Left kidney (tissue), 2 donors: ENCODE data around the gene POP7. TPM values are rescaled to one million over a fixed set of nuclear protein-coding genes. Genes with fewer than 3 reads are reported as not detected.
"Not testable (repeated sequence)": the region's sequence is repeated elsewhere in the genome, so short reads cannot be mapped to it uniquely, and the experiment has no call there.

Experiments
- DNase-seq: peaks from one replicate; pipeline ENCODE4 v3.0.0-alpha.2; 2013
- polyA plus RNA-seq: library from polyadenylated mRNA; unstranded; fragments of 120-200 nt; gene quantifications from one replicate; pipeline ENCODE4 v1.2.1, GENCODE V29; 2013; ENCODE audit not compliant: insufficient read length

Gene POP7
- polyA plus RNA-seq, 1 donor = 19.5 TPM

DNA sequence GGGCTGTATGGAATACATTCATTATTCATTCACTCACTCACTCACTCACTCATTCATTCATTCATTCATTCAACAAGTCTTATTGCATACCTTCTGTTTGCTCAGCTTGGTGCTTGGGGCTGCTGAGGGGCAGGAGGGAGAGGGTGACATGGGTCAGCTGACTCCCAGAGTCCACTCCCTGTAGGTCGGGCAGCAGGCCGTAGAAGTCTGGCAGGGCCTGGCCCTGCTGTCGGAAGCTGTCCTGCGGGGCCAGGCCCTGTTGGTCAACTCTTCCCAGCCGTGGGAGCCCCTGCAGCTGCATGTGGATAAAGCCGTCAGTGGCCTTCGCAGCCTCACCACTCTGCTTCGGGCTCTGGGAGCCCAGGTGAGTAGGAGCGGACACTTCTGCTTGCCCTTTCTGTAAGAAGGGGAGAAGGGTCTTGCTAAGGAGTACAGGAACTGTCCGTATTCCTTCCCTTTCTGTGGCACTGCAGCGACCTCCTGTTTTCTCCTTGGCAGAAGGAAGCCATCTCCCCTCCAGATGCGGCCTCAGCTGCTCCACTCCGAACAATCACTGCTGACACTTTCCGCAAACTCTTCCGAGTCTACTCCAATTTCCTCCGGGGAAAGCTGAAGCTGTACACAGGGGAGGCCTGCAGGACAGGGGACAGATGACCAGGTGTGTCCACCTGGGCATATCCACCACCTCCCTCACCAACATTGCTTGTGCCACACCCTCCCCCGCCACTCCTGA lies 16.7 kb downstream of the POP7 start:
- DNase-seq = no peak

DNA sequence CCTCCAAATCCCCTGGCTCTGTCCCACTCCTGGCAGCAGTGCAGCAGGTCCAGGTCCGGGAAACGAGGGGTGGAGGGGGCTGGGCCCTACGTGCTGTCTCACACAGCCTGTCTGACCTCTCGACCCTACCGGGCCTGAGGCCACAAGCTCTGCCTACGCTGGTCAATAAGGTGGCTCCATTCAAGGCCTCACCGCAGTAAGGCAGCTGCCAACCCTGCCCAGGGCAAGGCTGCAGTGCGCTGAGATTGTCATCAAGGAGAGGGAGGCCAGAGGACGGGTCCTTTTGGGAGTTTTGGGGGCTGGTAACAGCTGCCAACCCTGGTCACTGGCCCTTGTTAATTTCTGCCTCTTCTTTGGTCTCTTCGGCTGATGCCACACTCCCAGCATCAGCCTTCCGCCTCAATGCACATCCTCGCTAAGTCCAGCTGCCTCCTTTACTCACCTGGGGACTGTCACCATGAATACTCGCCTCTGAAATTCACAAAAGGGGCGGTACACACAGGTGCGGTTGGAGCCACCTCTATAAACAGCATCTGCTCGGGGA lies 17.9 kb downstream of the POP7 start:
- DNase-seq = no peak

DNA sequence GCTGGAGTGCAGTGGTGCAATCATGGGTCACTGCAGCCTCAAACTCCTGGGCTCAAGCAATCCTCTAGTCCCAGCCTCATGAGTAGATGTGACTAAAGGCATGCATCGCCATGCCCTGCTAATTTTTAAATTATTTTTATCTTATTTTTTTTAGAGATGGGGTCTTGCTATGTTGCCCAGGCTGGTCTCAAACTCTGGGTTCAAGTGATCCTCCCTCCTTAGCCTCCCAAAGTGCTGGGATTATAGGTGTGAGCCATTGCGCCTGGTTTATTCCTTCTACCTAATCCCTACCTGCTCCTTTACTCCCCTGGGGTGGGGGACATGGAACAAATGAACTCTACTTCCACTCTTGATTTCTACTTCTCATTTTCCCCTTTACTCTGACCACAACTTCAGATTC lies 18.4 kb downstream of the POP7 start:
- DNase-seq = not testable (repeated sequence)

DNA sequence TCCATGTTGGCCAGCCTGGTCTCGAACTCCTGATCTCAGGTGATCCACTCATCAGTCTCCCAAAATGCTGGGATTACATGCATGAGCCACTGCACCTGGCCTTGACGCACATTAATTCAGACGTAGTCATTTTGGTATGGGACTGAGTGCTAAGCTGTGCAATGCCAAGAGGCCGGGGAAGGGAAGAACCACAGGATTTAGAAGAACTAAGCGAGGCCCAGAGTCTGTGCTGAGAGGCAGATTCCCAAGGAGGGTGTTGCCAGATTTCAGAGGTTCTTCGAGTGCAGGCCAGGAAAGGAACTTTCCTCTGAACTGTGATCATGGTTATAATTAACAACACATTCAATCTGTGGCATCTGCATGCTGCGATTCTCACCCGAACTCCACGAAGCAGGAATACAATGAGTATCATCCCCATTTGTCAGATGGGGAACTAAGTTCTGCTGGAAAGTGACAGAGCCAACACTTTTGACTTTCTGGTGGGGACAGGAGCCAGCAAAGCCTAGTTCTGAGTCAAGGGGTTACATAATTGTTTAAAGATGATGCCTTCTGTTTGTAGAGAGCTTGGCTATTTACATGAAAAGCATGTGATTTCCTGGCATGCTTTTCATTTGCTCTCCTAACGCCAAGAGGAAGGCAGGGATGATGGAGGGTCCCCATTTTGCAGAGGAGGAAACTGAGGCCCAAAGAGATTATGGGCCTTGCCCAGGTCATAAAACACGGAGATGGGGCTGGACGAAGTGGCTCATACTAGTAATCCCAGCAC lies 21.3 kb downstream of the POP7 start:
- DNase-seq = no peak

DNA sequence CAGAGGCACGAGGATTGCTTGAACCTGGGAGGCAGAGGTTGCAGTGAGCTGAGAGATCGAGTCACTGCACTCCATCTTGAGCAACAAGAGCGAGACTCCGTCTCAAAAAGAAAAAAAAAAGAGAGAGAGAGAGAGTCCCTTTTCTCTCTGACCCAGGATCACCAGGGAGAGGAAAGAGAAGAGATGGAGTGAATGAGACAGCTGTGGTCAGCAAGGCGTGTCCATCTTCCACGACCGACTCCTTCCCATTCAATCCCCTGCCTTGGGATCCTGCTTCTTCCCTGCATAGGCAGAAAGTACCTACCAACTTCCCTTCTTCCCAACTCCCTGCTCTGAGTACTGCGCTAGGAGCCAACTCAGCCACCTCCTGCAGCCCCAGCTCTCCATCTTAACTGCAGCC lies 22.3 kb downstream of the POP7 start:
- no peak for DNase-seq

DNA sequence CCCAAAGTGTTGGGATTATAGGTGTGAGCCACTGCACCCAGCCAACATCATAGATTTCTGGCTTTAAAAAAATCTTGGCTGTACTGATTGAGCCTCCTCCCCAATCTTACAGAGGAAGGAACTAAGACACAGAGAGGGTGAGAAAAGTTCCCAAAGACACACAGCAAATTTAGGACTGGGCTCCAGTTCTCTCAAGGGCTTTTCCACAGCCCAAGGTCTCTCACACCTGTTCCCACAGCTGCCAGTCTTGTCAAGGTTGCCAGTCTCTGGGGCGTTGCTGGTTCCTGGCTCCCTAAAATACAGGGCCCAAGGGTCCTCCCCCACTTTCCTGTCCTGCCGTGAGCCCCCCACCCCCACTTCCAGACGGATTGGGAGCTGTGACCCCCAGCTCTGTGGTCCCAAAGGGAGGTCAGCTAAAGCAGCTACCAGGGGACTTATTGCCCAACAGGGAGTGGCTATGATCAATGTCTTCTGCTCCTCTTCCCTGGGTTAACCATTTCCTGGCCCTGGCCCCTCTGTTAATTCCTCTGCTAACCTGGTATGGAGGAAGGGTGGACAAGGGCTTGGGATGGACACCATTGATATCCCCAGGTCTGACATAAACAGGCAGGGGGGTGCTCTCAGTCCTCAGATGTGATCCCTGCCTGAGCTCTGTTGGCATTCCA lies 24.3 kb downstream of the POP7 start:
- no peak for DNase-seq

DNA sequence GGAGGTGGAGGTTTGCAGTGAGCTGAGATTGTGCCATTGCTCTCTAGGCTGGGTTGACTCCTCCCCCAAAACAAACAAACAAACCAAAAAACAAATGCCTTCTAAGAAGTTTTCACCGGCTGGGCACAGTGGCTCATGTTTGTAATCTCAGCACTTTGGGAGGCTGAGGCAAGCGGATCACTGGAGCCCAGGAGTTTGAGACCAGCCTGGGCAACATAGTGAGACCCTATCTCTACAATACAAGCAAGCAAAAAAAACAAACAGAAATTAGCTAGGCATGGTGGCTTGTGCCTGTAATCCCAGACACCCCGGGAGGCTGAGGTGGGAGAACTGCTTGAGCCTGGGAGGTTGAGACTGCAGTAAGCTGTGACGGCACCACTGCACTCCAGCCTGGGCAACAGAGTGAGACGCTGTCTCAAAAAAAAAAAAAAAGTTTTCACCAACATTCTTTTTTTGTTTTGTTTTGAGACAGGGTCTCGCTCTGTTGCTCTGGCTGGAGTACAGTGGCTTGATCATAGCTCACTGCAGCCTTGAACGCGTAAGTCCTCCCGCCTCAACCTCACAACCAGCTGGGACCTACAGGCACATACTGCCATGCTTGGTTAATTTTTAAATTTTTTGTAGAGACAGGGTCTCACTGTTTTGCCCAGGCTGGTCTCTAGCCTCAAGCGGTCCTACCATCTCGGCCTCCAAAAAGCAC lies 26.2 kb downstream of the POP7 start:
- no peak for DNase-seq

DNA sequence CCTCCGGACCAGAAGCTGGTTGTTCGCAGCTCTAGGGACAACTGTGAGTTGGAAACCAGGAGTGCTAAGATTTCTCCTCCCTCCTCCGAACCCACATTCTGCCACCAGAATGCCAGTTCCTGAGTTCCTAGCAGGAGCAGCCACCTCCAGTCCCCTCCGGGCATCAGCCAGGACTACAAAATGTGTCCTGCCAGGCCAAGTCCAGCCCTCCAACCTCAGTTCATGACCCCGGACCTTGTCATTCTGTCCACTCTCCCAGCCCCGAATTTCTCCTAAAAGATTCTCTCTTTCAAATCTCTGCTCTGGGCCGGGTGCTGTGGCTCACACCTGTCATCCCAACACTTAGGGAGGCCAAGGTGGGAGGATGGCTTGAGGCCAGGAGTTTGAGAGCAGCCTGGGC lies 29.8 kb downstream of the POP7 start:
- DNase-seq = no peak

DNA sequence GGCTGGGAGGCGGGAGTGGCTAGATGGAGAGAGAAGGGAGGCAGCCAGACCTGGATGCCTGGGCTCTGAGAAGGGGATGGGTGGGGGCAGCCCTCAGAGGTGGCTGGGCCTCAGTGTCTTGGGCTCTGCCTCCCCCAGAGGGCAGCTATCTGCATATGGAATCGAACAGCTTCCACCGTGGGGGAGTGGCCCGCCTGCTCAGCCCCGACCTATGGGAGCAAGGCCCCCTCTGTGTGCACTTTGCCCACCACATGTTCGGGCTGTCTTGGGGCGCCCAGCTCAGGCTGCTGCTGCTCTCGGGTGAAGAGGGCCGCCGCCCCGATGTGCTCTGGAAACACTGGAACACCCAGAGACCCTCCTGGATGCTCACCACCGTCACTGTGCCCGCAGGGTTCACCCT lies 30.8 kb downstream of the POP7 start:
- DNase-seq = no peak

DNA sequence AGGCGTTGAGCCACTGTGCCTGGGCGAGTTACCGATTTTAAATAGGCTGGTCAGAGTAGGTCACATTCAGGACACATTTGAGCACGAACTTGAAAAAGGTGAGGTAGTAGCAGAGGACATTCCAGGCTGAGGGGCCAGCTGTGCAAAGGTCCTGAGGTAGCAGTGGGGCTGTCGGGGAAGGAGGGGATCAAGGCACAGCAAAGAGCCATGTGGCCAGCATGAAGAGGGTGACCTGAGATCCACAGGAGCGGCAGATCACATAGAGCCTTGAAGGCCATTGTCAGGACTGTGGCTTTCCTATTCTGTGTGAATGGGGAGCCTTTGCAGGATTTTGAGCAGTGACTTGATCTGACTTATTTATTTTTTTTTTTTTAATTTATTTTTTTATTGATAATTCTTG lies 34.0 kb downstream of the POP7 start:
- no peak for DNase-seq

DNA sequence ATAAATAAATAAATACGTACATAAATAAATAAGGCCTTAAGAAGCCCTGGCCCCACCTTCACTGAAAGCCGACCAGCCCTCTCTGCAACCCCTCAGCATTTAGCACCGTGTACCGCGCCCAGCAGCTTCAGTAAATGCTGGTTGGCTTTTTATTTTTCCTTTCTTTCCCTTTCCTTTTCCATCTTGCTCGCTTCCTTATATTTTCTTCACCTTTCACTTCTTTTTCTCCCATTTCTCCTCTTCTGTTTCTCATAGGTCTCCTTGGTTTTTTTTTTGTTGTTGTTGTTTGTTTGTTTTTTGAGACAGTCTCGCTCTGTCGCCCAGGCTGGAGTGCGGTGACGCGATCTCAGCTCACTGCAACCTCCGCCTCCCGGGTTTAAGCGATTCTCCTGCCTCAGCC lies 38.7 kb downstream of the POP7 start:
- DNase-seq = no peak

DNA sequence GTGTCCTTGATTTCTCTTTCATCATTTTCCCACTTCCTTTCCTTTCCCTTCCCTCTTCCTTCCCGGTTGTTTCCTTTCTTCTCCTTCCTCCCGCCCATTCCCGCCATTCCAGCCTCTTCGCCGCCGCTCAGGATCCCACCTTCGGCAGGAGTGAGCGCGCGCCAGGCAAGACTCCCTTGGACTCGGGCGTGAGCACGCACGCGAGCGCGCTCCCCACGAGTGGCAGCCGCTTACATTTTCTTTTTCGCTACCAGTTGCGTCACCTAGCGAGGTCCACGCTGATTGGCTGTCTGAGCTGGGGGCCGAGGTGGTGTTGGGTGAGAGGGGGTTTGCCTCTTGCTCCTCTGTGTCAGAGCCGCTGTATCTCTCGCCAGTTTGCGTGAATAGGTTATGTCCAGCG lies 39.3 kb downstream of the POP7 start:
- DNase-seq = peak; percentile 36

DNA sequence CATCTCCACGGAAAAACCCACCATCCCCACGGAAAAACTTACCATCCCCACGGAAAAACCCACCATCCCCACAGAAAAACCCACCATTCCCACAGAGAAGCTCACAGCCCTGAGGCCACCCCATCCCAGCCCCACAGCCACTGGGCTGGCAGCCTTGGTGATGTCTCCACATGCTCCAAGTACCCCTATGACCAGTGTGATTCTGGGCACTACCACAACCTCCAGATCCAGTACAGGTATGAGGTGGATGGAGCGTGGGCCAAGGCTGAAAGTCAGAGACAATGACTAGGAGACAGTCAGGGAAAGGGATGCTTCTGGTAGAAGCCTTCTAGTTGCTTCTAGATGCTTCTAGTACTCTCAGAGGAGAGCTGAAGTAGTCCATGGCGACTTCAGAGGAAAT lies 47.1 kb downstream of the POP7 start:
- DNase-seq = no peak

DNA sequence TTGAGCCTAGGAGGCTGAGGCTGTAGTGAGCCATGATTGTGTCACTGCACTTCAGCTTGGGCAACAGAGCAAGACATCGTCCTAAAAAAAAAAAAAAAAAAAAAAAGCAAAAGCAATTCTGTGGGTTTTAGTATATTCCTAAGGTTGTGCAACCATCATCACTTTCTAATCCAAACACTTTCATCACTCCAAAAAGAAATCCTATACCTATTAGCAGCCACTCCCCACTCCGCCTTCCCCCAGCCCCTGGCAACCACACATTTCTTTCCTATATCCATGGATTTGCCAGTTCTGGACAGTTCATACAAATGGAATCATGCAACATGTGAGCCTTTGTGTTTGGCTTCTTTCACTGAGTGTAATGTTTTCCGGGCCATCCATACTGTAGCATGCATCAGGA lies 47.8 kb downstream of the POP7 start:
- DNase-seq = no peak

Other genes starting within 250 kb of the POP7 start
- gene SPACDR, start 241.9 kb upstream of the POP7 start, polyA plus RNA-seq = 1.2 TPM
- 37.4 TPM for gene TSC22D4, start 226.9 kb upstream of the POP7 start, polyA plus RNA-seq
- 1.6 TPM for gene NYAP1, start 222.2 kb upstream of the POP7 start, polyA plus RNA-seq
- gene AGFG2, start 166.9 kb upstream of the POP7 start, polyA plus RNA-seq = 10.0 TPM
- gene SAP25, start 132.2 kb upstream of the POP7 start, polyA plus RNA-seq = 4.2 TPM
- gene LRCH4, start 120.0 kb upstream of the POP7 start, polyA plus RNA-seq = 37.7 TPM
- gene FBXO24, start 119.8 kb upstream of the POP7 start, polyA plus RNA-seq = 2.6 TPM
- 94.3 TPM for gene PCOLCE, start 103.8 kb upstream of the POP7 start, polyA plus RNA-seq
- gene MOSPD3, start 93.6 kb upstream of the POP7 start, polyA plus RNA-seq = 23.5 TPM
- gene TFR2, start 64.6 kb upstream of the POP7 start, polyA plus RNA-seq = 0.93 TPM
- gene ACTL6B, start 49.7 kb upstream of the POP7 start, polyA plus RNA-seq = not detected
- 162 TPM for gene GNB2, start 32.4 kb upstream of the POP7 start, polyA plus RNA-seq
- 42.7 TPM for gene GIGYF1, start 11.9 kb upstream of the POP7 start, polyA plus RNA-seq
- 0.20 TPM for gene EPO, start 14.3 kb downstream of the POP7 start, polyA plus RNA-seq
- gene ZAN, start 27.5 kb downstream of the POP7 start, polyA plus RNA-seq = 0.03 TPM
- 85.3 TPM for gene EPHB4, start 121.4 kb downstream of the POP7 start, polyA plus RNA-seq
- 29.9 TPM for gene SLC12A9, start 146.6 kb downstream of the POP7 start, polyA plus RNA-seq
- gene TRIP6, start 161.3 kb downstream of the POP7 start, polyA plus RNA-seq = 67.8 TPM
- gene SRRT, start 169.0 kb downstream of the POP7 start, polyA plus RNA-seq = 193 TPM
- gene UFSP1, start 183.6 kb downstream of the POP7 start, polyA plus RNA-seq = 1.8 TPM
- gene ACHE, start 189.8 kb downstream of the POP7 start, polyA plus RNA-seq = 2.7 TPM
- gene MUC3A, start 243.4 kb downstream of the POP7 start, polyA plus RNA-seq = 1.2 TPM